Aorta (tissue), 5 donors: ENCODE measurements around the gene DOK3. TPM values are rescaled to one million over a fixed set of nuclear protein-coding genes. Genes with fewer than 3 reads are reported as not detected.

Experiments
- ATAC-seq: fragments of 200-7000 bp; cut with Tn5 transposase; one replicate; pipeline ENCODE4 v1.9.1; 2022; ENCODE audit warnings: moderate library complexity; ENCODE audit not compliant: low FRiP score
- DNase-seq, 2 donors: peaks; one replicate each; pipeline ENCODE4 v3.0.0-alpha.2; 2020
- H3K27ac ChIP-seq, 2 donors: one replicate each; pipeline ENCODE4 v1.5.1; 2013; ENCODE audit warnings: low read length in 2 of 2, mild to moderate bottlenecking in 2 of 2, moderate library complexity in 2 of 2, control low read depth in 1 of 2, inconsistent platforms in 1 of 2, low read depth in 1 of 2
- H3K27me3 ChIP-seq, 2 donors: one replicate each; pipeline ENCODE4 v1.6.1; 2013; ENCODE audit warnings: control low read depth in 1 of 2, low read length in 1 of 2, mild to moderate bottlenecking in 1 of 2, moderate library complexity in 1 of 2; ENCODE audit not compliant: insufficient read depth in 2 of 2, control insufficient read depth in 1 of 2
- H3K36me3 ChIP-seq, 2 donors: one replicate each; pipeline ENCODE4 v1.6.1; 2013; ENCODE audit warnings: control low read depth in 1 of 2, low read length in 1 of 2, mild to moderate bottlenecking in 1 of 2; ENCODE audit not compliant: insufficient read depth in 2 of 2, control insufficient read depth in 1 of 2
- H3K4me1 ChIP-seq, 2 donors: one replicate each; pipeline ENCODE4 v1.6.1; 2013; ENCODE audit warnings: low read length in 2 of 2, control low read depth in 1 of 2, mild to moderate bottlenecking in 1 of 2, moderate library complexity in 1 of 2; ENCODE audit not compliant: insufficient read depth in 2 of 2, control insufficient read depth in 1 of 2
- H3K4me3 ChIP-seq, 2 donors: one replicate each; pipeline ENCODE4 v1.5.1; 2013; ENCODE audit warnings: low read length in 2 of 2, control low read depth in 1 of 2, mild to moderate bottlenecking in 1 of 2
- H3K9me3 ChIP-seq: one replicate; pipeline ENCODE4 v1.6.1; 2013; ENCODE audit warnings: mild to moderate bottlenecking, low read length; ENCODE audit not compliant: control insufficient read depth
- WGBS, 2 donors: extraction: QIAGEN DNeasy Blood & Tissue Kit; methylation state at CpG; one replicate each; pipeline ENCODE4 v1.1.7; 2013; 5-methylcytosine and 5-hydroxymethylcytosine counted together
- intact Hi-C, 2 donors: fragments of 100-400 bp; cut with DNase I; formaldehyde crosslinking; loops; one replicate each; pipeline versions ENCODE4 v1.14.2 to v1.15.0; 2022
- polyA plus RNA-seq, 2 donors: library from polyadenylated mRNA; stranded (reverse); fragments of 200-250 nt; gene quantifications; one replicate each; pipeline ENCODE4 v1.2.3, GENCODE V29; 2013
- total RNA-seq, 2 donors: library from RNA; stranded (reverse); fragmentation: NEBNext Ultra II Directional; extraction: Animal tissue kit (Norgen Biotek cat#: 25700); gene quantifications; one replicate each; pipeline ENCODE4 v1.2.1, GENCODE V29; 2021
- donor health status: healthy with polysubstance abuse.
- donor health status: Bipolar disorder and iron deficiency.
- donor health status: DM: no; HTN: no; CAD: no.
- donor health status: DM: no; HTN: no; CAD: no.
- donor health status: DM: yes; HTN: yes; CAD: no.

The DOK3 gene
- total and polyA plus RNA-seq, 4 donors = 2.7 to 21.6 (median 9.7) TPM

DNA sequence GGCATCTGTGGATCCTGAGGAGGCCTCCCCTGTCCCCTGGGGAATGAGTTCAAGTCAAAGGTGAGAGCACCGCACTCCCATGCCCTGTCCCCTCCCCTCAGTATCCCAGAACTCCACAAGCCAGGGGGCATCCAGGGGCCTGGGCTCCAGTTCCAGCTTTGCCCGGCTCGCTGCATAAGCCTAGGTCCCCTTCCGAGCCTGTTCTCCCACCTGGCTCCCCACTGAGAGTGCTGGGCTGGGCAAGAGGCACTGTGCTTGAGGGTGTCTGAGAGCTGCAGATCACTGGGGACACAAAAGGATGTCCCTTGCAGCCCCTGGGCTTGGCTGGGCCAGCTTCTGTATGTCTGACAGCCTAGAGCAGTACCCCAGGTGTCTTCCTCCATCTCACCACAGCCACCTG, 4.6 kb downstream of the DOK3 start:
- H3K4me1 ChIP-seq = no peaks in the 10 kb centered on the region
- no peak overlapping the region for H3K27ac ChIP-seq
- WGBS, 2 donors = 94 to 100% methylated on average over 4 of the region's 4 CpGs
- no peak overlapping the region for H3K4me3 ChIP-seq
- DNase-seq = peak in 1 of 2 donors; percentile 68
- H3K9me3 ChIP-seq = no peaks in the 10 kb centered on the region
- no peak for ATAC-seq
- no peaks in the 10 kb centered on the region for H3K36me3 ChIP-seq
- intact Hi-C loops = no loop called here
- H3K27me3 ChIP-seq = no peaks in the 10 kb centered on the region

DNA sequence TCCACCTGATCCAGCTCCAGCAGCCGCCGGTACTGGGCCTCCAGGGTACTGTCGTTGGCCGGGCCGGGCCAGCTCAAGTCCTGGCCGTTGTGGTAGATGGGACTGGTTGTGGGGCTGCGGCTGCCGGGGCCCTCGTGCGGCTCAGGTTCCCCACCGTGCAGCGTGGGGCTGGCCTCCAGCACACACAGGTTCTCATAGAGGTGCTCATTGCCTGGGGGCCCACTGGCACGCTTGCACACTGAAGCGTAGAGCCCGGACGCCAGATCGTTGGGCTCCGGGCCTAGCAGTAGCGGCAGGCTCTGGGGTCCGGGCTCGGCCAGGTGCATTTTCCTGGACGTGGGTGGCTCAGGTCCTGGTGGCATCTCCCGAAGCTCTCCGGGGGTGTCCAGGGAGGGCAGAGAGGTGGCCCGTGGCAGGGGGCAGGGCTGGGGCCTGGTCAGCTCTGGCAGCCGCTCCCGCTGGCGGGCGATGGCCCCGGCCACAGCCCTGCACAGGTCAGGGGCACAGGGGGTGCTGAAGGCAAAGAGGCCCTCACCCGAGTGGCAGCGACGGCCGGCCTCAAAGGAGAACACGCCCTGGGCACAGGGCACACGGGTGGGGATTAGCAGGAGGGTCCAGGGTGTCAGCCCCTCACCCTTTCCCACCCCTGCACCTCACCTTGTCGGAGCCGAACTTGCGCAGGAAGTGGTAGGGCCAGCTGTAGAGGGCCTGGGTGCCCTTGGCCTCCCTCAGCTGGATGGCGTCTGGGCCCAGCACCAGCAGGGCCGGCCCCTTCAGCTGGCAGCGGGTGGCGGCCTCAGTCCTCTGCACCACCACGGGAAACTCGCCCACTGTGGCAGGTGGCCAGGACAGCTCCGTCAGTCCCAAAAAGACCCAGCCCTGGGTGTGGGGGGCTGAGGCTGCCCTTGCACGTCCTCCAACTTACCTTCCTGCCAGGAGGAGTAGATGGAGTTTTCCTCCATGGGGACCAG, 5.3 kb downstream of the DOK3 start:
- WGBS, 2 donors = 89 to 90% methylated on average over 47 of the region's 47 CpGs
- Histone ChIP-seq H3K27ac (no peak overlapping the region), H3K4me3 (no peak overlapping the region), H3K27me3 (no peaks in the 10 kb centered on the region), H3K36me3 (no peaks in the 10 kb centered on the region), H3K4me1 (no peaks in the 10 kb centered on the region), H3K9me3 (no peaks in the 10 kb centered on the region)
- intact Hi-C loops = loop anchor here in 1 of 2 donors (5.0 kb wide), 1 partner anchor 112 kb away; no protein-coding TSS in a partner anchor
- ATAC-seq (no peak), DNase-seq (peak in 1 of 2 donors; percentile 46)

DNA sequence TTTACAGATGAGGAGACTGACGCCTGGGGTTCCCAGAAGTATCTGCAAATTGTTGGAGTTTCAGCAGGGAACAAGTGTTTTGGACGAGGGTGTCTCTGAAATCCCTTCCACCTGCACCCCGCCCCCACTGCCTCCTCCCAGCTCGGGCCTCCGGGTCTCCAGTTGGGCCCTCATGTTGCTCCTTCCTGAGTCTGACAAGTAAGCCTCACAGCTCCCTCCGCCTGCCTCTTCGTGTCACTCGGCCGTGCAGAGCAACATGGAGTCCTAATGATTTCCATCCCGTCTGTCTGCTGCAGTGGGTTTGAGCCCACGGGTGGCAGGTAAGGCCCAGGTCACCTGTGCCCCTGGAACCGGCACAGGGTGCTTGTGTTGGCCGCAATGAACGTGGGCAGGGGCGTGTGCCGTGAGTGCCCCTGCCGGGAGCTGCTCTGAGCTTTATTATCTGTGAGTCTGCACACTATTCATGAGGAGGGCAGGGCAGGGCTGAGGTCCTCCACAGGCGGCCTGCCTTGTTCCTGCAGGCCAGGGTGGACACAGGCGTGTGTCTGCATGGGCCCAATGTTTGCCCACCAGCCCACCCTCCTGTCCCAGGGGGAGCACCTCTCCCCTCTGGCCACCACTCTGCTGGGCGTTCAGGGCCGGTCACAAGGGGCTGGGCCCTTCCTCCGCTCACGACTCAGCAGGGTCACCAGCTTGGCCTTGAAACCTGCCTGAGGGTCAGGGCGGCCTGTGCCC, 6.1 kb downstream of the DOK3 start:
- WGBS, 2 donors = 89 to 90% methylated on average over 24 of the region's 24 CpGs
- DNase-seq (no peak), ATAC-seq (no peak)
- intact Hi-C loops = loop anchor here in 1 of 2 donors (5.0 kb wide), 1 partner anchor 111 kb away; no protein-coding TSS in a partner anchor
- Histone ChIP-seq H3K36me3 (no peaks in the 10 kb centered on the region), H3K9me3 (no peaks in the 10 kb centered on the region), H3K27me3 (no peaks in the 10 kb centered on the region), H3K27ac (no peak overlapping the region), H3K4me1 (no peaks in the 10 kb centered on the region), H3K4me3 (no peak overlapping the region)

DNA sequence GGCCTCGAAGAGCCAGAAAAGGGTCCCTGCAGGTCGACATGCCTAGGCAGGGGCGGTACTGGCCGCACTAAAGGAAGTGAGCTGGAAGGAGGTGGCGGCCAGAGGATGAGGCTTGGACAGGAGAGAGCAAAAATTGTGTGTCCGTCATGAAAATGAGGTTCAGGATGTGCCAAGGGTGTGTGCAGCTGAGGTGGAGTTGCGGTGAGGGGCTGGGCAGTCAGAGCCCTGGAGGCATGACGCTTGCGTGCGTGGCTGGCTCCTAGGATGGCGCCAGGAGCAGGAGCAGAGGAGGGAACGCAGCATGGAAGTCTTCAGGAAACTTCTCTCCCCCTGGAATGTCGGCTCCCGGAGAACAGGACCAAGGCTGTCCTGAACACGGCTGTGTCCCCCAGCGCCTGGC, 6.7 kb downstream of the DOK3 start:
- Histone ChIP-seq H3K36me3 (no peaks in the 10 kb centered on the region), H3K4me3 (no peak overlapping the region), H3K9me3 (no peaks in the 10 kb centered on the region), H3K27me3 (no peaks in the 10 kb centered on the region), H3K4me1 (no peaks in the 10 kb centered on the region), H3K27ac (no peak overlapping the region)
- no peak for DNase-seq
- intact Hi-C loops = loop anchor here in 1 of 2 donors (5.0 kb wide), 1 partner anchor 111 kb away; no protein-coding TSS in a partner anchor
- WGBS, 2 donors = 85% methylated on average over 16 of the region's 16 CpGs
- no peak for ATAC-seq

DNA sequence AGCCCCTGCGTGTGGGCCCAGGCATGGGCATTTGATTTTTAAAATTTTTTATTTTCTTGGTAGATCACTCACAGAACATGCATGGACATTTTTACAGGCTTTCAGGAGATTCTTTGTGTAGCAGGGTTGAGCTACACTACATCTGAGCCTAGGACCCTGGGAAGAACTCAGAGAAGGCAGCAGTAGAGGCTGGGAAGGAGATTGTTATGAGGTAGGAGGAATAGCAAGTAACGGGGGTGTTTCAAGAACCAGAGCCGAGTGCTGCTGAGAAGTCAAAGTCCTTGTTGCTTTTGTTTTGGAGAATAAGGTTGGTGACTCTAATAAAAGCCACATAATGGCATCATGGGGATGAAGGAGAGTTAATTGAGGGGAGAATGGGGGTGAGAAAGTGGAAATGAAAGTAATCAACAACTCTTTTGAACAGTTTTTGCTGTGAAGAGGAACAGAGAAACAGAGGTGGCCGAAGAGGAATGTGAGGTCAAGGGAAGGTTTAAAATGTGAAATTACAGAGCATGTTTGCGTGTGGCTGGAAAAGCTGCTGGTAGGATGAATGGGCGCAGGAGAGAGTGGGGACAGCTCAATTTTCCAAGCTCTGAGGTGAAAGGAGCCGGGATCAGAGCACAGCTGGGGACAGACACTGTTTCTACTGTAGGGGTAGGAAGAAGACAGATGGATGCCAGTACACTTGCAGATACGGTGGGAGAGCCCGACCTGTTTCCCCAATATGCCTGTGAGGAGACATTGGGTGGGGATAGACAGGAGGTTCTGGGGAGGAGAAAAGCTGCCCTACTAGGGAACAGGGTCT, 7.5 kb downstream of the DOK3 start:
- Histone ChIP-seq H3K4me1 (no peaks in the 10 kb centered on the region), H3K36me3 (no peaks in the 10 kb centered on the region), H3K27me3 (no peaks in the 10 kb centered on the region), H3K9me3 (no peaks in the 10 kb centered on the region), H3K27ac (no peak overlapping the region), H3K4me3 (no peak overlapping the region)
- ATAC-seq (no peak), DNase-seq (no peak)
- intact Hi-C loops = loop anchor here (1.0 to 5.0 kb wide), 2 partner anchors 110 to 112 kb away; no protein-coding TSS in a partner anchor
- 66 to 71% methylated on average over 9 of the region's 9 CpGs for WGBS, 2 donors

- H3K9me3 ChIP-seq = no peaks in the 10 kb centered on the region
- no peak overlapping the region for H3K27ac ChIP-seq
- no peaks in the 10 kb centered on the region for H3K27me3 ChIP-seq
- H3K4me3 ChIP-seq = no peak overlapping the region
- intact Hi-C loops = loop anchor here (1.0 to 5.0 kb wide), 2 partner anchors 109 to 111 kb away; no protein-coding TSS in a partner anchor
- peak; percentile 94 to 99 for DNase-seq
- ATAC-seq = peak; percentile 55
- H3K4me1 ChIP-seq = no peaks in the 10 kb centered on the region
- 14 to 17% methylated on average over 10 of the region's 10 CpGs for WGBS, 2 donors
- no peaks in the 10 kb centered on the region for H3K36me3 ChIP-seq
Observed at GRCh38 chr5:177500685-177501522, 8.7 kb downstream of the DOK3 start.

DNA sequence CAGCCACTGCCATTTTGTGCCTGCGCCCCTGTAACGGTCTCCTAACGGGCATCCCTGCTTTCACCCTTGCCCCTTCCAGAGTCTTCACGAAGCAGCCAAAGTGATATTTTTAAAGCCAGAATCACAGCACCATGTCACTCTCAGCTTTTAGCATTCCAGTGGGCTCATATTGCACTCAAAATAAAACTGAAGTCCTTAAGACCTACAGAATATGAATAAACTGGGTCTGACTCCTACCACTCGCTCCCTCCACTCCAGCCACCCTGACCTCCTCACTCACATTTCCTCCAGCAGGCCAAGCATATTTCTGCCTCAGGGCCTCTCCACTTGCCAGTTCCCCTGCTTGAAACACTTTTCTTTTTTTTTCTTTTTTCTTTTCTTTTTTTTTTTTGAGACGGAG, 9.8 kb downstream of the DOK3 start:
- Histone ChIP-seq H3K36me3 (no peaks in the 10 kb centered on the region), H3K27ac (no peak overlapping the region), H3K4me3 (no peak overlapping the region), H3K4me1 (no peaks in the 10 kb centered on the region), H3K27me3 (no peaks in the 10 kb centered on the region), H3K9me3 (no peaks in the 10 kb centered on the region)
- WGBS, 2 donors = 69 to 74% methylated on average over 6 of the region's 6 CpGs
- no peak for DNase-seq
- intact Hi-C loops = loop anchor here in 1 of 2 donors (5.0 kb wide), 1 partner anchor 108 kb away; no protein-coding TSS in a partner anchor
- no peak for ATAC-seq
